Measurements from ENCODE around the gene KRTAP4-6.
"Not testable (repeated sequence)": the region's sequence is repeated elsewhere in the genome, so short reads cannot be mapped to it uniquely, and the experiment has no call there.

DNA sequence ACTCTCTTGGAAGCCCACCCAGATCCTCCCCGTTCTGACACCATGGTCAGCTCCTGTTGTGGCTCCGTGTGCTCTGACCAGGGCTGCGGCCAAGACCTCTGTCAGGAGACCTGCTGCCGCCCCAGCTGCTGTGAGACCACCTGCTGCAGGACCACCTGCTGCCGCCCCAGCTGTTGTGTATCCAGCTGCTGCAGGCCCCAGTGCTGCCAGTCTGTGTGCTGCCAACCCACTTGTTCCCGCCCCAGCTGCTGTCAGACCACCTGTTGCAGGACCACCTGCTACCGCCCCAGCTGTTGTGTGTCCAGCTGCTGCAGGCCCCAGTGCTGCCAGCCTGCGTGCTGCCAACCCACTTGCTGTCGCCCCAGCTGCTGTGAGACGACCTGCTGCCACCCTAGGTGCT, 35.0 kb downstream of the KRTAP4-6 start, which contains the start of gene KRTAP4-9:
- TF ChIP-seq, protein P1, sequence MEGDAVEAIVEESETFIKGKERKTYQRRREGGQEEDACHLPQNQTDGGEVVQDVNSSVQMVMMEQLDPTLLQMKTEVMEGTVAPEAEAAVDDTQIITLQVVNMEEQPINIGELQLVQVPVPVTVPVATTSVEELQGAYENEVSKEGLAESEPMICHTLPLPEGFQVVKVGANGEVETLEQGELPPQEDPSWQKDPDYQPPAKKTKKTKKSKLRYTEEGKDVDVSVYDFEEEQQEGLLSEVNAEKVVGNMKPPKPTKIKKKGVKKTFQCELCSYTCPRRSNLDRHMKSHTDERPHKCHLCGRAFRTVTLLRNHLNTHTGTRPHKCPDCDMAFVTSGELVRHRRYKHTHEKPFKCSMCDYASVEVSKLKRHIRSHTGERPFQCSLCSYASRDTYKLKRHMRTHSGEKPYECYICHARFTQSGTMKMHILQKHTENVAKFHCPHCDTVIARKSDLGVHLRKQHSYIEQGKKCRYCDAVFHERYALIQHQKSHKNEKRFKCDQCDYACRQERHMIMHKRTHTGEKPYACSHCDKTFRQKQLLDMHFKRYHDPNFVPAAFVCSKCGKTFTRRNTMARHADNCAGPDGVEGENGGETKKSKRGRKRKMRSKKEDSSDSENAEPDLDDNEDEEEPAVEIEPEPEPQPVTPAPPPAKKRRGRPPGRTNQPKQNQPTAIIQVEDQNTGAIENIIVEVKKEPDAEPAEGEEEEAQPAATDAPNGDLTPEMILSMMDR (IDR thresholded peaks at IDR 0.05; ENCODE audit: insufficient read depth, low read length, poor library complexity, severe bottlenecking), result not testable (repeated sequence)
- TF ChIP-seq EZH2phosphoT487 (conservative IDR thresholded peaks at IDR 0.05; ENCODE audit: low read length), result not testable (repeated sequence)
